Measurements from ENCODE around the gene MYBBP1A.

DNA sequence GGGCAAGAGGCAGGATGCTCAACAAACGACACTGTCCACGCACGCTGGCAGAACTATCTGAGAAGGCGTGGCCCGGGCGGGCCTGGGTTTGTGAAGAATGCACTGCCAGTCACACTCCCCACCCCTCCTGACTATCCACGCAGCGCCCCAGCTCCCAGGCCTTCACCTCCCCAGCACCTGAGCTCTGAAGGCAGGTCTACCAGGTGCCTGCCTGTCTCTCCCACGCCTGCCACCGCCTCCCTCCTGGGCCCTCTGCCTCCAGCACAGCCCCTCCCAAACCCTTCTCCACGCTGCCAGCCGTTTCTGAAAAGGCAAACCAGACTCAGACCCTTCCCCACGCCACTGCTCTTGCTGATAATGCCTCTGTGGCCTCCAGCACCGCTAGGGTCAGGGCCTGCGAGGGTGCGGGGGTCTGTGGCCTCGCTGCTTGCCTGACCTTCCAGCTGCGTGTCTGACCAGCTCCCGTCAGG, 11.6 kb downstream of the MYBBP1A start:
- TF ChIP-seq, protein P1, sequence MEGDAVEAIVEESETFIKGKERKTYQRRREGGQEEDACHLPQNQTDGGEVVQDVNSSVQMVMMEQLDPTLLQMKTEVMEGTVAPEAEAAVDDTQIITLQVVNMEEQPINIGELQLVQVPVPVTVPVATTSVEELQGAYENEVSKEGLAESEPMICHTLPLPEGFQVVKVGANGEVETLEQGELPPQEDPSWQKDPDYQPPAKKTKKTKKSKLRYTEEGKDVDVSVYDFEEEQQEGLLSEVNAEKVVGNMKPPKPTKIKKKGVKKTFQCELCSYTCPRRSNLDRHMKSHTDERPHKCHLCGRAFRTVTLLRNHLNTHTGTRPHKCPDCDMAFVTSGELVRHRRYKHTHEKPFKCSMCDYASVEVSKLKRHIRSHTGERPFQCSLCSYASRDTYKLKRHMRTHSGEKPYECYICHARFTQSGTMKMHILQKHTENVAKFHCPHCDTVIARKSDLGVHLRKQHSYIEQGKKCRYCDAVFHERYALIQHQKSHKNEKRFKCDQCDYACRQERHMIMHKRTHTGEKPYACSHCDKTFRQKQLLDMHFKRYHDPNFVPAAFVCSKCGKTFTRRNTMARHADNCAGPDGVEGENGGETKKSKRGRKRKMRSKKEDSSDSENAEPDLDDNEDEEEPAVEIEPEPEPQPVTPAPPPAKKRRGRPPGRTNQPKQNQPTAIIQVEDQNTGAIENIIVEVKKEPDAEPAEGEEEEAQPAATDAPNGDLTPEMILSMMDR (IDR thresholded peaks at IDR 0.05; ENCODE audit: low read depth, low read length), result no peak
- TF ChIP-seq POLR2A (IDR thresholded peaks at IDR 0.05; ENCODE audit: extremely low read depth, insufficient read length), result no peak
- TF ChIP-seq, protein P2, sequence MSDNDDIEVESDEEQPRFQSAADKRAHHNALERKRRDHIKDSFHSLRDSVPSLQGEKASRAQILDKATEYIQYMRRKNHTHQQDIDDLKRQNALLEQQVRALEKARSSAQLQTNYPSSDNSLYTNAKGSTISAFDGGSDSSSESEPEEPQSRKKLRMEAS (IDR thresholded peaks at IDR 0.05; ENCODE audit: low read depth, low read length), result no peak

Data from NB4 (cell line).